Cardiac fibroblast (primary cell): ENCODE data around the gene PELI2.

ENCODE experiments used
- DNase-seq, 2 donors: peaks; one replicate each; pipeline versions ENCODE4 v3.0.0 to v3.0.0-alpha.2; 2010; ENCODE audit warnings: low read depth in 2 of 2
- H3K4me3 ChIP-seq, 2 donors: replicated peaks in 1 of 2; 1 replicate in 1 of 2; 2 replicates in 1 of 2; pipeline ENCODE4 v1.5.1; 2011; ENCODE audit warnings: low read depth in 2 of 2, low read length in 2 of 2, mild to moderate bottlenecking in 2 of 2, moderate library complexity in 1 of 2
- CTCF ChIP-seq: IDR thresholded peaks from one replicate; pipeline ENCODE4 v1.5.1; 2011; ENCODE audit warnings: low read depth, mild to moderate bottlenecking, low read length, inconsistent platforms

PELI2 gene

GRCh38 chr14:56341766-56342493, 223.7 kb downstream of the PELI2 start:
- H3K4me3 ChIP-seq, result no peak overlapping the region
- no peak for TF ChIP-seq CTCF
- peak; percentile 60 to 78 for DNase-seq

- DNase-seq, result peak; percentile 85 to 94
- no peak for TF ChIP-seq CTCF
Measured at GRCh38 chr14:56342494-56342942, 224.3 kb downstream of the PELI2 start.

GRCh38 chr14:56349960-56350359, 231.7 kb downstream of the PELI2 start:
- no peak overlapping the region for H3K4me3 ChIP-seq
- DNase-seq, result peak in 1 of 2 donors; percentile 17
- no peak for TF ChIP-seq CTCF

More at GRCh38 chr14:56342494-56342942, 224.3 kb downstream of the PELI2 start:
- H3K4me3 ChIP-seq, result no peak overlapping the region
